ENCODE results near the gene GSKIP. TPM values are rescaled to one million over a fixed set of nuclear protein-coding genes. Genes with fewer than 3 reads are reported as not detected.

The GSKIP gene
- total RNA-seq, 4 donors from 2014 or later: 11.0 to 58.3 (median 23.0) TPM

GRCh38 chr14:96363751-96364336, 518 bp downstream of the GSKIP start:
- WGBS, 2 donors (ENCODE audit: low coverage in 1 of 2): 0% methylated on average over 4 of the region's 38 CpGs; no CpG with 5 or more reads in 1 of the 2 donors
- Histone ChIP-seq H3K36me3 (no peaks in the 10 kb centered on the region), H3K4me3 (peak overlapping the region; percentile 78 to 81), H3K4me1 (peaks cover 7 to 43% (median 11%) of the 10 kb centered on the region in 3 donors), H3K27ac (peak overlapping the region in 3 of 4 donors; percentile 89 to 99 (median 94)), H3K9me3 (no peaks in the 10 kb centered on the region), H3K27me3 (no peaks in the 10 kb centered on the region)
- TF ChIP-seq EP300 (IDR thresholded peaks at IDR 0.05) (no peak), POLR2AphosphoS5 (IDR thresholded peaks at IDR 0.05) (no peak), POLR2A (IDR thresholded peaks at IDR 0.05) (no peak), CTCF (IDR thresholded peaks at IDR 0.05) (no peak)
- peak; percentile 18 for ATAC-seq

DNA sequence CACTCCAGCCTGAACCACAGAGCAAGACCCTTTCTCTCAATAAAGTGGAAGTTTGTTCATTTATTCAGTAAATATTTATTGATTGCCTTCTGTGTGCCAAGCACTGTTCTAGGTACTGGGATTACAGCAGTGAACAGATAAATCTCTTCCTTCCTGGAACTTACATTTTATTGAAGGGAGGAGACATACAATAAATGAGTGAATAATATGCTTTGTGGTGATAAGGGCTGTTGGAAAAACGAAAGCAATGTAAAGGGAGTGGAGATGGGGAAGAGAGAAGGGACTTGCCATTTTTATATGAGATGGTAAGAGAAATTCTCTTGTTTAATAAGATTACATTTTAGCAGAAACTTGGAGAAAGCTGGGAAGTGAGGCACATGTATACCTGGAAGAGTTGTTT, 1.6 kb downstream of the GSKIP start:
- no peak for ATAC-seq

GRCh38 chr14:96368534-96368933, 5.2 kb downstream of the GSKIP start:
- Histone ChIP-seq H3K4me1 (peaks cover 0 to 14% (median 3%) of the 10 kb centered on the region in 3 donors), H3K36me3 (no peaks in the 10 kb centered on the region), H3K4me3 (no peak overlapping the region), H3K9me3 (no peaks in the 10 kb centered on the region), H3K27me3 (no peaks in the 10 kb centered on the region), H3K27ac (no peak overlapping the region)
- WGBS, 2 donors (ENCODE audit: low coverage in 1 of 2): 100% methylated on average over 1 of the region's 1 CpG
- ATAC-seq: no peak
- no peak for TF ChIP-seq EP300 (IDR thresholded peaks at IDR 0.05)
- no peak for TF ChIP-seq CTCF (IDR thresholded peaks at IDR 0.05)
- no peak for TF ChIP-seq POLR2A (IDR thresholded peaks at IDR 0.05)
- no peak for TF ChIP-seq POLR2AphosphoS5 (IDR thresholded peaks at IDR 0.05)

More for the DNA sequence above, 1.6 kb downstream of the GSKIP start:
- no peaks in the 10 kb centered on the region for H3K9me3 ChIP-seq
- TF ChIP-seq POLR2AphosphoS5 (IDR thresholded peaks at IDR 0.05) (no peak), EP300 (IDR thresholded peaks at IDR 0.05) (no peak), CTCF (IDR thresholded peaks at IDR 0.05) (no peak), POLR2A (IDR thresholded peaks at IDR 0.05) (no peak)
- H3K4me1 ChIP-seq: peaks cover 7 to 37% (median 11%) of the 10 kb centered on the region in 3 donors
- no peaks in the 10 kb centered on the region for H3K27me3 ChIP-seq
- no peaks in the 10 kb centered on the region for H3K36me3 ChIP-seq
- H3K4me3 ChIP-seq: no peak overlapping the region
- no peak overlapping the region for H3K27ac ChIP-seq
- 78% methylated on average over 1 of the region's 1 CpG; no CpG with 5 or more reads in 1 of the 2 donors for WGBS, 2 donors (ENCODE audit: low coverage in 1 of 2)

DNA sequence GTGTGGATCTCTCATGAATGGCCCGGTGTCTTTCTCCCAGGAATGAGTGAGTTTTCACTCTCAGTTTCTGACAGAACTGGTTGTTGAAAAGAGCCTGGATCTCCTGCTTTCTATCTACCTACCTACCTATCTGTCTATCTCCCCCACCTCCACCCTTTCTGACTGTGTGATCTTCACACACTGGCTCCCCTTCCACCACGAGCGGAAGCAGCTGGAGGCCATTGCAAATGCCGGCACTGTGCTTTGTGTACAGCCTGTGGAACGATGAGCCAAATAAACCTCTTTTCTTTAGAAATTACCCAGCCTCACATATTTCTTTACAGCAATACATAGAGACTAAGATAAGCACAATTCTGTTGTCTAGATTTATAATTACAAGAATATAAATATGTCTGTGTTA, 7.2 kb downstream of the GSKIP start:
- H3K27me3 ChIP-seq: no peaks in the 10 kb centered on the region
- no peak for TF ChIP-seq POLR2A (IDR thresholded peaks at IDR 0.05)
- TF ChIP-seq EP300 (IDR thresholded peaks at IDR 0.05): no peak
- no peak for TF ChIP-seq POLR2AphosphoS5 (IDR thresholded peaks at IDR 0.05)
- TF ChIP-seq CTCF (IDR thresholded peaks at IDR 0.05): no peak
- ATAC-seq: no peak
- 56 to 73% methylated on average over 3 to 5 of the region's 5 CpGs for WGBS, 2 donors (ENCODE audit: low coverage in 1 of 2)
- H3K4me3 ChIP-seq: no peak overlapping the region
- H3K4me1 ChIP-seq: no peaks in the 10 kb centered on the region
- H3K36me3 ChIP-seq: no peaks in the 10 kb centered on the region
- H3K27ac ChIP-seq: no peak overlapping the region
- no peaks in the 10 kb centered on the region for H3K9me3 ChIP-seq

- H3K27me3 ChIP-seq: no peaks in the 10 kb centered on the region
- WGBS, 2 donors (ENCODE audit: low coverage in 1 of 2): 74% methylated on average over 3 of the region's 3 CpGs
- H3K36me3 ChIP-seq: no peaks in the 10 kb centered on the region
- no peak overlapping the region for H3K4me3 ChIP-seq
- H3K9me3 ChIP-seq: no peaks in the 10 kb centered on the region
- no peak for ATAC-seq
- TF ChIP-seq CTCF (IDR thresholded peaks at IDR 0.05) (no peak), EP300 (IDR thresholded peaks at IDR 0.05) (no peak), POLR2A (IDR thresholded peaks at IDR 0.05) (no peak), POLR2AphosphoS5 (IDR thresholded peaks at IDR 0.05) (no peak)
- no peak overlapping the region for H3K27ac ChIP-seq
- no peaks in the 10 kb centered on the region for H3K4me1 ChIP-seq
Observed at GRCh38 chr14:96373538-96373937, 10.2 kb downstream of the GSKIP start.
